ENCODE results near the gene SPATA33.
"Not testable (repeated sequence)": the region's sequence is repeated elsewhere in the genome, so short reads cannot be mapped to it uniquely, and the experiment has no call there.

DNA sequence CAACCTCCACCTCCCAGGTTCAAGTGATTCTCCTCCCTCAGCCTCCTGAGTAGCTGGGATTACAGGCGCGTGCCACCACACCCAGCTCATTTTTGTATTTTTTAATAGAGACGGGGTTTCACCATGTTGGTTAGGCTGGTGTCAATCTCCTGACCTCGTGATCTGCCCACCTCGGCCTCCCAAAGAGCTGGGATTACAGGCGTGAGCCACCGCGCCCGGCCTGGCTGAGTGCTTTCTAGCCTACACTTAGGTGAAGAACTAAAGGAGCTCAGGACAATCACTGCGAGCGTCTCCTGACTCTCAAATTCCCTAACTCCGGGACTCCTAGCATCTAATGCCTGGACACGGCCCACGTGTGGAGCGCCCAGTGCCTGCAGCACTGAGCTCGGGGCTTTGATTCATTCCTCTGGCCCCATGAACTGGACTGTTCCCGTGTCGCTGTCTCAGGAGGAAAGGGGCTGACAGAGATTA is 42.0 kb downstream of the SPATA33 start:
- TF ChIP-seq, protein P1, sequence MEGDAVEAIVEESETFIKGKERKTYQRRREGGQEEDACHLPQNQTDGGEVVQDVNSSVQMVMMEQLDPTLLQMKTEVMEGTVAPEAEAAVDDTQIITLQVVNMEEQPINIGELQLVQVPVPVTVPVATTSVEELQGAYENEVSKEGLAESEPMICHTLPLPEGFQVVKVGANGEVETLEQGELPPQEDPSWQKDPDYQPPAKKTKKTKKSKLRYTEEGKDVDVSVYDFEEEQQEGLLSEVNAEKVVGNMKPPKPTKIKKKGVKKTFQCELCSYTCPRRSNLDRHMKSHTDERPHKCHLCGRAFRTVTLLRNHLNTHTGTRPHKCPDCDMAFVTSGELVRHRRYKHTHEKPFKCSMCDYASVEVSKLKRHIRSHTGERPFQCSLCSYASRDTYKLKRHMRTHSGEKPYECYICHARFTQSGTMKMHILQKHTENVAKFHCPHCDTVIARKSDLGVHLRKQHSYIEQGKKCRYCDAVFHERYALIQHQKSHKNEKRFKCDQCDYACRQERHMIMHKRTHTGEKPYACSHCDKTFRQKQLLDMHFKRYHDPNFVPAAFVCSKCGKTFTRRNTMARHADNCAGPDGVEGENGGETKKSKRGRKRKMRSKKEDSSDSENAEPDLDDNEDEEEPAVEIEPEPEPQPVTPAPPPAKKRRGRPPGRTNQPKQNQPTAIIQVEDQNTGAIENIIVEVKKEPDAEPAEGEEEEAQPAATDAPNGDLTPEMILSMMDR (conservative IDR thresholded peaks at IDR 0.05), result not testable (repeated sequence)
- TF ChIP-seq EZH2 (IDR thresholded peaks at IDR 0.05; ENCODE audit: low read depth), result not testable (repeated sequence)

Data from PC-9 (cell line).